ENCODE results near the gene EPHA6.

DNA sequence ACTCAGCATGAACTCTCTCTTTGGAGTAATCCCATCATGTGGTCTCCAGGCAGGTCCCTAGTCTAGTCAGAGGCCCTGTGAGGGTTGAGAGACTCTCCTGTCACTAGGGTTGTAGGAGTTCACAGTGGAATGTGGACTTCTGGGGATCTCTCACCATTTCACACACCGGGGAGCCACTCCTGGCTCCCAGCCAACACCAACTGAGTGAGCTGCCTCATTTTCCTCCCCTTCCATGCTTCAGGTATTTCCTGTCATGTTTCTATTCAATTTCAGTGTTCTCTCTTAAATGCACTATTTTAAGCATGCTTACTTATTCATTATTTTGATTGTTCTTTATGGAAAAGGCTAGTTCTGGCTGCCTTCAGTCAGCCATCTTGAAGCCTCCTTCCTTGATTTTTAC is 482.6 kb downstream of the EPHA6 start:
- TF ChIP-seq POLR2A (IDR thresholded peaks at IDR 0.05): no peak
- TF ChIP-seq, protein P1, sequence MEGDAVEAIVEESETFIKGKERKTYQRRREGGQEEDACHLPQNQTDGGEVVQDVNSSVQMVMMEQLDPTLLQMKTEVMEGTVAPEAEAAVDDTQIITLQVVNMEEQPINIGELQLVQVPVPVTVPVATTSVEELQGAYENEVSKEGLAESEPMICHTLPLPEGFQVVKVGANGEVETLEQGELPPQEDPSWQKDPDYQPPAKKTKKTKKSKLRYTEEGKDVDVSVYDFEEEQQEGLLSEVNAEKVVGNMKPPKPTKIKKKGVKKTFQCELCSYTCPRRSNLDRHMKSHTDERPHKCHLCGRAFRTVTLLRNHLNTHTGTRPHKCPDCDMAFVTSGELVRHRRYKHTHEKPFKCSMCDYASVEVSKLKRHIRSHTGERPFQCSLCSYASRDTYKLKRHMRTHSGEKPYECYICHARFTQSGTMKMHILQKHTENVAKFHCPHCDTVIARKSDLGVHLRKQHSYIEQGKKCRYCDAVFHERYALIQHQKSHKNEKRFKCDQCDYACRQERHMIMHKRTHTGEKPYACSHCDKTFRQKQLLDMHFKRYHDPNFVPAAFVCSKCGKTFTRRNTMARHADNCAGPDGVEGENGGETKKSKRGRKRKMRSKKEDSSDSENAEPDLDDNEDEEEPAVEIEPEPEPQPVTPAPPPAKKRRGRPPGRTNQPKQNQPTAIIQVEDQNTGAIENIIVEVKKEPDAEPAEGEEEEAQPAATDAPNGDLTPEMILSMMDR (IDR thresholded peaks at IDR 0.05): no peak
